ENCODE results near the gene PPY. TPM values are rescaled to one million over a fixed set of nuclear protein-coding genes. Genes with fewer than 3 reads are reported as not detected.

PPY gene
- total RNA-seq, 2 experiments from 2014 or later = not detected

- peaks cover 11% of the 10 kb centered on the region for H3K4me1 ChIP-seq (ENCODE audit: insufficient read depth, low read length)
- no peak for TF ChIP-seq CTCF (IDR thresholded peaks at IDR 0.05)
- no peak for DNase-seq
- Mint-ChIP-seq H3K9me3 (no peaks in the 10 kb centered on the region), H3K4me3 (no peak overlapping the region), H3K36me3 (ENCODE audit: low read depth) (no peaks in the 10 kb centered on the region), H3K27ac (no peak overlapping the region), H3K4me1 (ENCODE audit: low read depth) (no peaks in the 10 kb centered on the region), H3K27me3 (peaks cover 51% of the 10 kb centered on the region)
- no peak overlapping the region for H3K27ac ChIP-seq (ENCODE audit: low read depth in 1 of 2, low read length in 2 of 2)
- intact Hi-C loops (cut with DNase I, micrococcal nuclease) = no loop called here
- peaks cover 37 to 38% of the 10 kb centered on the region in 2 experiments for H3K27me3 ChIP-seq (ENCODE audit: control insufficient read depth in 1 of 2, insufficient read depth in 2 of 2, low read length in 2 of 2)
- no peaks in the 10 kb centered on the region for H3K36me3 ChIP-seq (ENCODE audit: insufficient read depth, low read length)
- peaks cover 0 to 12% of the 10 kb centered on the region in 2 experiments for H3K9me3 ChIP-seq (ENCODE audit: control insufficient read depth in 1 of 2, insufficient read depth in 1 of 2, low read length in 2 of 2)
- no peak overlapping the region for H3K4me3 ChIP-seq (ENCODE audit: low read length)
- ChIA-PET POLR2A (no interaction called here), CTCF (no interaction called here)
- ATAC-seq (ENCODE audit: poor library complexity) = no peak
Measured at GRCh38 chr17:43949781-43950180, 7.5 kb upstream of the PPY start.

- no peak for DNase-seq
- no peaks in the 10 kb centered on the region for H3K4me1 ChIP-seq (ENCODE audit: insufficient read depth, low read length)
- H3K36me3 ChIP-seq (ENCODE audit: insufficient read depth, low read length) = no peaks in the 10 kb centered on the region
- no peak for ATAC-seq (ENCODE audit: poor library complexity)
- H3K4me1 Mint-ChIP-seq (ENCODE audit: low read depth) = peaks cover 5% of the 10 kb centered on the region
- H3K36me3 Mint-ChIP-seq (ENCODE audit: low read depth) = no peaks in the 10 kb centered on the region
- no peaks in the 10 kb centered on the region for H3K9me3 ChIP-seq (ENCODE audit: control insufficient read depth in 1 of 2, insufficient read depth in 1 of 2, low read length in 2 of 2)
- peaks cover 9 to 14% of the 10 kb centered on the region in 2 experiments for H3K27me3 ChIP-seq (ENCODE audit: control insufficient read depth in 1 of 2, insufficient read depth in 2 of 2, low read length in 2 of 2)
- peaks cover 30% of the 10 kb centered on the region for H3K27me3 Mint-ChIP-seq
- no peak overlapping the region for H3K27ac ChIP-seq (ENCODE audit: low read depth in 1 of 2, low read length in 2 of 2)
- ChIA-PET CTCF (interaction anchor here (0.7 to 1.0 kb wide), 2 partner anchors 12 to 37 kb away, joined by 3 read pairs; no protein-coding TSS in a partner anchor), POLR2A (no interaction called here)
- H3K4me3 Mint-ChIP-seq = no peak overlapping the region
- H3K9me3 Mint-ChIP-seq = no peaks in the 10 kb centered on the region
- TF ChIP-seq CTCF (IDR thresholded peaks at IDR 0.05) = no peak
- intact Hi-C loops (cut with DNase I, micrococcal nuclease) = no loop called here
- H3K4me3 ChIP-seq (ENCODE audit: low read length) = no peak overlapping the region
- no peak overlapping the region for H3K27ac Mint-ChIP-seq
Measured at GRCh38 chr17:43946781-43947180, 4.5 kb upstream of the PPY start.

- DNase-seq (no peak), ATAC-seq (ENCODE audit: poor library complexity) (no peak)
- H3K36me3 Mint-ChIP-seq (ENCODE audit: low read depth) = no peaks in the 10 kb centered on the region
- POLR2A ChIA-PET = interaction anchor here (1.5 kb wide), 1 partner anchor 96 kb away, joined by 5 read pairs; no protein-coding TSS in a partner anchor
- no peak overlapping the region for H3K4me3 Mint-ChIP-seq
- intact Hi-C loops (cut with DNase I, micrococcal nuclease) = loop anchor here (2.0 kb wide), 3 partner anchors 34 to 230 kb away; no protein-coding TSS in a partner anchor
- Histone ChIP-seq H3K27ac (ENCODE audit: low read depth in 1 of 2, low read length in 2 of 2) (no peak overlapping the region), H3K36me3 (ENCODE audit: insufficient read depth, low read length) (no peaks in the 10 kb centered on the region), H3K27me3 (ENCODE audit: control insufficient read depth in 1 of 2, insufficient read depth in 2 of 2, low read length in 2 of 2) (peaks cover 4% of the 10 kb centered on the region in 2 experiments), H3K4me1 (ENCODE audit: insufficient read depth, low read length) (no peaks in the 10 kb centered on the region), H3K4me3 (ENCODE audit: low read length) (no peak overlapping the region), H3K9me3 (ENCODE audit: control insufficient read depth in 1 of 2, insufficient read depth in 1 of 2, low read length in 2 of 2) (no peaks in the 10 kb centered on the region)
- H3K4me1 Mint-ChIP-seq (ENCODE audit: low read depth) = peaks cover 5% of the 10 kb centered on the region
- TF ChIP-seq CTCF (IDR thresholded peaks at IDR 0.05) = no peak
- H3K27ac Mint-ChIP-seq = no peak overlapping the region
- peaks cover 15% of the 10 kb centered on the region for H3K27me3 Mint-ChIP-seq
- H3K9me3 Mint-ChIP-seq = no peaks in the 10 kb centered on the region
- CTCF ChIA-PET = no interaction called here
Measured at GRCh38 chr17:43945074-43945829, 3.0 kb upstream of the PPY start.
